Right hindlimb (tissue), 1 donor: ENCODE results near the gene CD207.
A peak's percentile ranks its signal among the peaks of the same experiment; 100 is the strongest.
"Not testable (repeated sequence)": the region's sequence is repeated elsewhere in the genome, so short reads cannot be mapped to it uniquely, and the experiment has no call there.

Experiments
- DNase-seq: peaks from one replicate; pipeline ENCODE4 v3.0.0-alpha.2; 2018

The CD207 gene

GRCh38 chr2:70828914-70829824 lies 6.4 kb downstream of the CD207 start:
- no peak for DNase-seq

GRCh38 chr2:70828115-70828514 lies 7.5 kb downstream of the CD207 start:
- no peak for DNase-seq

GRCh38 chr2:70827388-70827787 lies 8.2 kb downstream of the CD207 start:
- DNase-seq: no peak

GRCh38 chr2:70826696-70827350 lies 8.8 kb downstream of the CD207 start:
- no peak for DNase-seq

- DNase-seq: no peak
Observed at GRCh38 chr2:70823249-70823648, 12.4 kb downstream of the CD207 start.

GRCh38 chr2:70822843-70823242 lies 12.8 kb downstream of the CD207 start:
- no peak for DNase-seq

- no peak for DNase-seq
Observed at GRCh38 chr2:70820499-70820898, 15.1 kb downstream of the CD207 start, which contains the start of gene CLEC4F. TSS of gene CLEC4F (minus strand) at chr2:70820599. CDS start at chr2:70820523, 76 bp downstream.

- no peak for DNase-seq
Observed at GRCh38 chr2:70817284-70817954, 18.2 kb downstream of the CD207 start.

GRCh38 chr2:70816726-70817125 lies 18.9 kb downstream of the CD207 start:
- DNase-seq: peak; percentile 33

- DNase-seq: no peak
Observed at GRCh38 chr2:70808983-70809958, 26.3 kb downstream of the CD207 start.

- no peak for DNase-seq
Observed at GRCh38 chr2:70807828-70808118, 27.8 kb downstream of the CD207 start.

GRCh38 chr2:70807102-70807827 lies 28.4 kb downstream of the CD207 start:
- DNase-seq: no peak

GRCh38 chr2:70806620-70807019 lies 29.0 kb downstream of the CD207 start:
- DNase-seq: no peak

GRCh38 chr2:70806013-70806412 lies 29.6 kb downstream of the CD207 start:
- DNase-seq: no peak

GRCh38 chr2:70801607-70802263 lies 33.9 kb downstream of the CD207 start:
- DNase-seq: no peak

GRCh38 chr2:70799706-70800105 lies 35.9 kb downstream of the CD207 start:
- DNase-seq: no peak

- not testable (repeated sequence) for DNase-seq
Observed at GRCh38 chr2:70797996-70798395, 37.6 kb downstream of the CD207 start.

GRCh38 chr2:70797506-70797905 lies 38.1 kb downstream of the CD207 start:
- DNase-seq: no peak

GRCh38 chr2:70796262-70796661 lies 39.4 kb downstream of the CD207 start:
- DNase-seq: no peak

- DNase-seq: no peak
Observed at GRCh38 chr2:70795164-70795995, 40.2 kb downstream of the CD207 start.
